Astrocyte of the hippocampus (primary cell): Measurements from ENCODE around the gene LARP6.

Source experiments
- DNase-seq: peaks from one replicate; pipeline ENCODE4 v3.0.0; 2011; ENCODE audit warnings: low read depth, low spot score

Gene LARP6

GRCh38 chr15:70796516-70797310, 57.2 kb downstream of the LARP6 start:
- DNase-seq: no peak

GRCh38 chr15:70795311-70795665, 58.7 kb downstream of the LARP6 start:
- DNase-seq: peak; percentile 85

GRCh38 chr15:70794596-70795310, 59.2 kb downstream of the LARP6 start:
- peak; percentile 68 for DNase-seq

GRCh38 chr15:70793694-70794093, 60.3 kb downstream of the LARP6 start:
- DNase-seq: no peak

GRCh38 chr15:70792171-70792573, 61.8 kb downstream of the LARP6 start:
- peak; percentile 47 for DNase-seq

- DNase-seq: no peak
Measured at GRCh38 chr15:70791259-70791658, 62.7 kb downstream of the LARP6 start.

GRCh38 chr15:70789213-70789612, 64.7 kb downstream of the LARP6 start:
- DNase-seq: no peak

GRCh38 chr15:70788114-70789049, 65.6 kb downstream of the LARP6 start:
- no peak for DNase-seq

- DNase-seq: no peak
Measured at GRCh38 chr15:70786996-70787395, 67.0 kb downstream of the LARP6 start.

- DNase-seq: peak; percentile 55
Measured at GRCh38 chr15:70783610-70784022, 70.3 kb downstream of the LARP6 start.

- no peak for DNase-seq
Measured at GRCh38 chr15:70783041-70783440, 70.9 kb downstream of the LARP6 start.

GRCh38 chr15:70781236-70781635, 72.7 kb downstream of the LARP6 start:
- no peak for DNase-seq
